Measurements from ENCODE around the gene DPP10.

DNA sequence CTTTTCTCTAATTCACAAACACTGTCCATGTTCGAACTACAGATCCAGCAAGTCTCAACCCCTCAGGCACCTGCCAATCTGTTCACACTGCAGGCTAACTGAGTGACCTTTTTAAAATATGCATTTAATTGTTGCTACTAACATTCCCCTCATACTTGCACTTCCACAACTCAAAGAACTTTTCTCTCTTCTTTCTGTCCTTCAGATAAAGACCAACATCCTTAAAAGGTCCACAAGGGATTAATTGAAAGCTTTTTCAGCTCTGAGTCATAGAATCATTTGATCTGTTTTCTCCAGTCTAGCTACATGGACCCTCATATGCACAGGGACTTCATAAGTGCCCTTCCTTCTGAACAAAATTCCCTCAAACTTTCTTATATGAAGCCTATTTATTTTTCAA lies 1321.2 kb downstream of the DPP10 start:
- TF ChIP-seq, protein P1, sequence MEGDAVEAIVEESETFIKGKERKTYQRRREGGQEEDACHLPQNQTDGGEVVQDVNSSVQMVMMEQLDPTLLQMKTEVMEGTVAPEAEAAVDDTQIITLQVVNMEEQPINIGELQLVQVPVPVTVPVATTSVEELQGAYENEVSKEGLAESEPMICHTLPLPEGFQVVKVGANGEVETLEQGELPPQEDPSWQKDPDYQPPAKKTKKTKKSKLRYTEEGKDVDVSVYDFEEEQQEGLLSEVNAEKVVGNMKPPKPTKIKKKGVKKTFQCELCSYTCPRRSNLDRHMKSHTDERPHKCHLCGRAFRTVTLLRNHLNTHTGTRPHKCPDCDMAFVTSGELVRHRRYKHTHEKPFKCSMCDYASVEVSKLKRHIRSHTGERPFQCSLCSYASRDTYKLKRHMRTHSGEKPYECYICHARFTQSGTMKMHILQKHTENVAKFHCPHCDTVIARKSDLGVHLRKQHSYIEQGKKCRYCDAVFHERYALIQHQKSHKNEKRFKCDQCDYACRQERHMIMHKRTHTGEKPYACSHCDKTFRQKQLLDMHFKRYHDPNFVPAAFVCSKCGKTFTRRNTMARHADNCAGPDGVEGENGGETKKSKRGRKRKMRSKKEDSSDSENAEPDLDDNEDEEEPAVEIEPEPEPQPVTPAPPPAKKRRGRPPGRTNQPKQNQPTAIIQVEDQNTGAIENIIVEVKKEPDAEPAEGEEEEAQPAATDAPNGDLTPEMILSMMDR (IDR thresholded peaks at IDR 0.05; ENCODE audit: low read depth, low read length, missing input control) = no peak
- TF ChIP-seq YY1 (IDR thresholded peaks at IDR 0.05) (no peak), GABPA (IDR thresholded peaks at IDR 0.05 in 1 of 2, conservative IDR thresholded peaks at IDR 0.05 in 1 of 2) (no peak), TAF1 (conservative IDR thresholded peaks at IDR 0.05) (no peak), HNF4A (conservative IDR thresholded peaks at IDR 0.05) (no peak), FOXA1 (IDR thresholded peaks at IDR 0.05) (no peak), JUND (IDR thresholded peaks at IDR 0.05) (no peak), RXRA (IDR thresholded peaks at IDR 0.05) (no peak), EGR1 (IDR thresholded peaks at IDR 0.05; ENCODE audit: low read depth in 2 of 2) (no peak), RAD21 (IDR thresholded peaks at IDR 0.05) (no peak)
- TF ChIP-seq, protein P2, sequence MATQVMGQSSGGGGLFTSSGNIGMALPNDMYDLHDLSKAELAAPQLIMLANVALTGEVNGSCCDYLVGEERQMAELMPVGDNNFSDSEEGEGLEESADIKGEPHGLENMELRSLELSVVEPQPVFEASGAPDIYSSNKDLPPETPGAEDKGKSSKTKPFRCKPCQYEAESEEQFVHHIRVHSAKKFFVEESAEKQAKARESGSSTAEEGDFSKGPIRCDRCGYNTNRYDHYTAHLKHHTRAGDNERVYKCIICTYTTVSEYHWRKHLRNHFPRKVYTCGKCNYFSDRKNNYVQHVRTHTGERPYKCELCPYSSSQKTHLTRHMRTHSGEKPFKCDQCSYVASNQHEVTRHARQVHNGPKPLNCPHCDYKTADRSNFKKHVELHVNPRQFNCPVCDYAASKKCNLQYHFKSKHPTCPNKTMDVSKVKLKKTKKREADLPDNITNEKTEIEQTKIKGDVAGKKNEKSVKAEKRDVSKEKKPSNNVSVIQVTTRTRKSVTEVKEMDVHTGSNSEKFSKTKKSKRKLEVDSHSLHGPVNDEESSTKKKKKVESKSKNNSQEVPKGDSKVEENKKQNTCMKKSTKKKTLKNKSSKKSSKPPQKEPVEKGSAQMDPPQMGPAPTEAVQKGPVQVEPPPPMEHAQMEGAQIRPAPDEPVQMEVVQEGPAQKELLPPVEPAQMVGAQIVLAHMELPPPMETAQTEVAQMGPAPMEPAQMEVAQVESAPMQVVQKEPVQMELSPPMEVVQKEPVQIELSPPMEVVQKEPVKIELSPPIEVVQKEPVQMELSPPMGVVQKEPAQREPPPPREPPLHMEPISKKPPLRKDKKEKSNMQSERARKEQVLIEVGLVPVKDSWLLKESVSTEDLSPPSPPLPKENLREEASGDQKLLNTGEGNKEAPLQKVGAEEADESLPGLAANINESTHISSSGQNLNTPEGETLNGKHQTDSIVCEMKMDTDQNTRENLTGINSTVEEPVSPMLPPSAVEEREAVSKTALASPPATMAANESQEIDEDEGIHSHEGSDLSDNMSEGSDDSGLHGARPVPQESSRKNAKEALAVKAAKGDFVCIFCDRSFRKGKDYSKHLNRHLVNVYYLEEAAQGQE (IDR thresholded peaks at IDR 0.05) = no peak
- TF ChIP-seq, protein P3, sequence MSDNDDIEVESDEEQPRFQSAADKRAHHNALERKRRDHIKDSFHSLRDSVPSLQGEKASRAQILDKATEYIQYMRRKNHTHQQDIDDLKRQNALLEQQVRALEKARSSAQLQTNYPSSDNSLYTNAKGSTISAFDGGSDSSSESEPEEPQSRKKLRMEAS (IDR thresholded peaks at IDR 0.05) = no peak
- TF ChIP-seq, protein P4, sequence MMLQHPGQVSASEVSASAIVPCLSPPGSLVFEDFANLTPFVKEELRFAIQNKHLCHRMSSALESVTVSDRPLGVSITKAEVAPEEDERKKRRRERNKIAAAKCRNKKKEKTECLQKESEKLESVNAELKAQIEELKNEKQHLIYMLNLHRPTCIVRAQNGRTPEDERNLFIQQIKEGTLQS (IDR thresholded peaks at IDR 0.05) = no peak
- TF ChIP-seq, protein P5, sequence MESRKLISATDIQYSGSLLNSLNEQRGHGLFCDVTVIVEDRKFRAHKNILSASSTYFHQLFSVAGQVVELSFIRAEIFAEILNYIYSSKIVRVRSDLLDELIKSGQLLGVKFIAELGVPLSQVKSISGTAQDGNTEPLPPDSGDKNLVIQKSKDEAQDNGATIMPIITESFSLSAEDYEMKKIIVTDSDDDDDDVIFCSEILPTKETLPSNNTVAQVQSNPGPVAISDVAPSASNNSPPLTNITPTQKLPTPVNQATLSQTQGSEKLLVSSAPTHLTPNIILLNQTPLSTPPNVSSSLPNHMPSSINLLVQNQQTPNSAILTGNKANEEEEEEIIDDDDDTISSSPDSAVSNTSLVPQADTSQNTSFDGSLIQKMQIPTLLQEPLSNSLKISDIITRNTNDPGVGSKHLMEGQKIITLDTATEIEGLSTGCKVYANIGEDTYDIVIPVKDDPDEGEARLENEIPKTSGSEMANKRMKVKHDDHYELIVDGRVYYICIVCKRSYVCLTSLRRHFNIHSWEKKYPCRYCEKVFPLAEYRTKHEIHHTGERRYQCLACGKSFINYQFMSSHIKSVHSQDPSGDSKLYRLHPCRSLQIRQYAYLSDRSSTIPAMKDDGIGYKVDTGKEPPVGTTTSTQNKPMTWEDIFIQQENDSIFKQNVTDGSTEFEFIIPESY (IDR thresholded peaks at IDR 0.05) = no peak

Measured in liver (tissue), 3 donors.